SU-DHL-6 (cell line): Measurements from ENCODE around the gene PDAP1.

Experiments used
- CTCF ChIP-seq: fragments of 200-600 bp; sonication (generic); IDR thresholded peaks from one replicate; pipeline ENCODE4 v1.5.1; 2017; ENCODE audit warnings: antibody characterized with exemption, mild to moderate bottlenecking, low read length, moderate library complexity; ENCODE audit not compliant: insufficient read depth, poor library complexity, severe bottlenecking
- EZH2phosphoT487 ChIP-seq: fragments of 200-600 bp; sonication (generic), shearing (Covaris generic); conservative IDR thresholded peaks from 2 replicates; pipeline ENCODE4 v1.6.1; 2018; ENCODE audit warnings: mild to moderate bottlenecking, antibody characterized with exemption, low read length, moderate library complexity, mixed read lengths

GRCh38 chr7:99380823-99381663 lies 27.4 kb downstream of the PDAP1 start:
- TF ChIP-seq CTCF, result no peak
- no peak for TF ChIP-seq EZH2phosphoT487
